ENCODE data around the gene SLC1A3. TPM values are rescaled to one million over a fixed set of nuclear protein-coding genes. Genes with fewer than 3 reads are reported as not detected.

Gene SLC1A3
- total RNA-seq, 4 donors from 2014 or later = 11.3 to 26.5 (median 21.2) TPM

- Histone ChIP-seq H3K27me3 (no peaks in the 10 kb centered on the region), H3K36me3 (no peaks in the 10 kb centered on the region), H3K4me1 (peaks cover 0 to 15% (median 10%) of the 10 kb centered on the region in 4 donors), H3K27ac (replicated peaks in 1 of 4) (no peak overlapping the region), H3K4me3 (no peak overlapping the region), H3K9me3 (no peaks in the 10 kb centered on the region)
- whole genome bisulfite sequencing = 88% methylated on average over 6 of the region's 6 CpGs
- intact Hi-C loops (cut with DNase I) = no loop called here
- TF ChIP-seq EP300 (IDR thresholded peaks at IDR 0.05) = no peak
- no peak for TF ChIP-seq POLR2AphosphoS5 (IDR thresholded peaks at IDR 0.05)
- TF ChIP-seq, protein P1, sequence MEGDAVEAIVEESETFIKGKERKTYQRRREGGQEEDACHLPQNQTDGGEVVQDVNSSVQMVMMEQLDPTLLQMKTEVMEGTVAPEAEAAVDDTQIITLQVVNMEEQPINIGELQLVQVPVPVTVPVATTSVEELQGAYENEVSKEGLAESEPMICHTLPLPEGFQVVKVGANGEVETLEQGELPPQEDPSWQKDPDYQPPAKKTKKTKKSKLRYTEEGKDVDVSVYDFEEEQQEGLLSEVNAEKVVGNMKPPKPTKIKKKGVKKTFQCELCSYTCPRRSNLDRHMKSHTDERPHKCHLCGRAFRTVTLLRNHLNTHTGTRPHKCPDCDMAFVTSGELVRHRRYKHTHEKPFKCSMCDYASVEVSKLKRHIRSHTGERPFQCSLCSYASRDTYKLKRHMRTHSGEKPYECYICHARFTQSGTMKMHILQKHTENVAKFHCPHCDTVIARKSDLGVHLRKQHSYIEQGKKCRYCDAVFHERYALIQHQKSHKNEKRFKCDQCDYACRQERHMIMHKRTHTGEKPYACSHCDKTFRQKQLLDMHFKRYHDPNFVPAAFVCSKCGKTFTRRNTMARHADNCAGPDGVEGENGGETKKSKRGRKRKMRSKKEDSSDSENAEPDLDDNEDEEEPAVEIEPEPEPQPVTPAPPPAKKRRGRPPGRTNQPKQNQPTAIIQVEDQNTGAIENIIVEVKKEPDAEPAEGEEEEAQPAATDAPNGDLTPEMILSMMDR (IDR thresholded peaks at IDR 0.05) = no peak
- no peak for TF ChIP-seq POLR2A (IDR thresholded peaks at IDR 0.05; ENCODE audit: low read depth)
- no peak for DNase-seq (ENCODE audit: extremely low spot score)
Observed at GRCh38 chr5:36596756-36597155, 9.7 kb upstream of the SLC1A3 start.

- Histone ChIP-seq H3K4me3 (no peak overlapping the region), H3K36me3 (no peaks in the 10 kb centered on the region), H3K27me3 (no peaks in the 10 kb centered on the region), H3K4me1 (peaks cover 0 to 19% (median 13%) of the 10 kb centered on the region in 4 donors), H3K9me3 (no peaks in the 10 kb centered on the region), H3K27ac (replicated peaks in 1 of 4) (no peak overlapping the region)
- intact Hi-C loops (cut with DNase I) = no loop called here
- DNase-seq (ENCODE audit: extremely low spot score) = no peak
- TF ChIP-seq EP300 (IDR thresholded peaks at IDR 0.05) = no peak
- no peak for TF ChIP-seq POLR2A (IDR thresholded peaks at IDR 0.05; ENCODE audit: low read depth)
- WGBS = 59% methylated on average over 3 of the region's 3 CpGs
Observed at GRCh38 chr5:36598045-36598444, 8.4 kb upstream of the SLC1A3 start.

DNA sequence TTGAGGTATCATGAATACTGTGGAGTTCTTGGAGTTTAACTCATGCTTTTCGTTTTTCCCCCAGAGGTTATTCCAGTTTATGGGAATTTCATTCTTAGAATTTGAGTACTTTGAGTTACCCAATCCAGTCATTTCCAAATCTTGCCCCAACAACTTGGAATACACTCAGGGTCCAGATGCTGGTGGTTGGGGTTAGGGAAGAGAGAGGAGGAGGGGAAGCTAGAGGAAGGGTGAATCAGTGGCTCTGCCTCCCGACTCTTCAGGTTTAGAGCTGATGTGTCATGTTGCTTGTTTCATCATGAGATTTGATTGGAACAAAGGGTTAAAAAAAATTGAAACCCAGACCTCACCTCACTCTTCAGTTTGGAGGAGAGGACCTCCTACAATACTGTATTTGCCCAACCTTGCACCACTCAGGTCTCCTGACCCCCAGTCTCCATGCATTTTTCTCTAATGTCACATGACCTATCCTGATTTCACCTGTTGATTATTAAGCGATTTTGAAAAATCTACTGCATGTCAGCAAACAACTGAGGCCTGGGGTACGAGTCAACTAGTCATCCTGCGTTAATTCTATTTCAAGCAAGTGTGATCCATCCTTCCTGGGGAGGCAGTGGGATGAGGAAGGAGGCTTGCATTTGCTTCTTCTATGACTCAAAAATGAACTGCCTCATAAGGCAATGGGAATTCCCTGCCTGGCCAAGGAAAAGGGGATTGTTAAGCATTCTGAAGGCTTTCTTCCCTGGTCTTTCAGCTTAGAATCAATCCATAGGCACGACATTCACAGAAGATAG, 6.2 kb upstream of the SLC1A3 start:
- TF ChIP-seq POLR2A (IDR thresholded peaks at IDR 0.05; ENCODE audit: low read depth) = no peak
- no peak for TF ChIP-seq POLR2AphosphoS5 (IDR thresholded peaks at IDR 0.05)
- TF ChIP-seq, protein P1 (IDR thresholded peaks at IDR 0.05) = no peak
- TF ChIP-seq EP300 (IDR thresholded peaks at IDR 0.05) = no peak
- no peak overlapping the region for H3K27ac ChIP-seq (replicated peaks in 1 of 4)
- DNase-seq (ENCODE audit: extremely low spot score) = no peak
- H3K27me3 ChIP-seq = no peaks in the 10 kb centered on the region
- intact Hi-C loops (cut with DNase I) = loop anchor here (10.0 kb wide), 1 partner anchor 175 kb away; no protein-coding TSS in a partner anchor
- 69% methylated on average over 6 of the region's 6 CpGs for WGBS
- H3K4me1 ChIP-seq = peaks cover 0 to 20% (median 14%) of the 10 kb centered on the region in 4 donors
- no peaks in the 10 kb centered on the region for H3K36me3 ChIP-seq
- H3K4me3 ChIP-seq = no peak overlapping the region
- no peaks in the 10 kb centered on the region for H3K9me3 ChIP-seq

DNA sequence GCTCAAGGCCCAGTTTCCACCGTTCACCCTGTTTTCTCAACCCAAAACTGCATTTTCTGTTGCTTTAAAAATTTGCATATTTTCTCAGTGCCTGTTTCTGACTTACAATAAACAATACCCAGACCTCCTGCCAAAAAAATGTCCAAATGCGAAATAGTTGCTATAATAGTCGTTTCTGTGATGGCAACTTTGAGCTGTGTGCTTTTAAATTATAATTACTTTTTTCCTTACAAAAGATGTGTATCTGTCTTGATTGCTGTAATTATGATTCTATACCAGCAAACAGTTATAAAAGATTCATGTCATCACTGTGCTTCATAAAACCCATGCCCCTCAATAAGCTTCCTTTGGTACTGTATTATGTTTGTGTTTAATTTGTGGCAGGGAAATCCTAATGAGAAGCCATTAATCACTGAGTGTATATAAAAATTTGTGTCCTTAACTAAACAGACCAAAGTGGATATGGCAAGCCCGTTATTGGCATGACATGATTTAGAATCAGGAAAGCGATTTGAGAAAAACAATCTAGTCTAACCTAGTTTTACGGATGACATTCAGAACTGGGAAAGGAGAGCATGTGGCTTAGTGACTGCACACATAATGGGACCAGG, 5.4 kb upstream of the SLC1A3 start:
- DNase-seq (ENCODE audit: extremely low spot score) = no peak
- no peaks in the 10 kb centered on the region for H3K27me3 ChIP-seq
- H3K4me3 ChIP-seq = no peak overlapping the region
- intact Hi-C loops (cut with DNase I) = loop anchor here (10.0 kb wide), 1 partner anchor 176 kb away; no protein-coding TSS in a partner anchor
- TF ChIP-seq, protein P1 (IDR thresholded peaks at IDR 0.05) = no peak
- no peak for TF ChIP-seq POLR2AphosphoS5 (IDR thresholded peaks at IDR 0.05)
- no peak for TF ChIP-seq POLR2A (IDR thresholded peaks at IDR 0.05; ENCODE audit: low read depth)
- TF ChIP-seq EP300 (IDR thresholded peaks at IDR 0.05) = no peak
- no peaks in the 10 kb centered on the region for H3K36me3 ChIP-seq
- 30% methylated on average over 6 of the region's 6 CpGs for WGBS
- no peaks in the 10 kb centered on the region for H3K9me3 ChIP-seq
- H3K4me1 ChIP-seq = peaks cover 0 to 25% (median 16%) of the 10 kb centered on the region in 4 donors
- no peak overlapping the region for H3K27ac ChIP-seq (replicated peaks in 1 of 4)

DNA sequence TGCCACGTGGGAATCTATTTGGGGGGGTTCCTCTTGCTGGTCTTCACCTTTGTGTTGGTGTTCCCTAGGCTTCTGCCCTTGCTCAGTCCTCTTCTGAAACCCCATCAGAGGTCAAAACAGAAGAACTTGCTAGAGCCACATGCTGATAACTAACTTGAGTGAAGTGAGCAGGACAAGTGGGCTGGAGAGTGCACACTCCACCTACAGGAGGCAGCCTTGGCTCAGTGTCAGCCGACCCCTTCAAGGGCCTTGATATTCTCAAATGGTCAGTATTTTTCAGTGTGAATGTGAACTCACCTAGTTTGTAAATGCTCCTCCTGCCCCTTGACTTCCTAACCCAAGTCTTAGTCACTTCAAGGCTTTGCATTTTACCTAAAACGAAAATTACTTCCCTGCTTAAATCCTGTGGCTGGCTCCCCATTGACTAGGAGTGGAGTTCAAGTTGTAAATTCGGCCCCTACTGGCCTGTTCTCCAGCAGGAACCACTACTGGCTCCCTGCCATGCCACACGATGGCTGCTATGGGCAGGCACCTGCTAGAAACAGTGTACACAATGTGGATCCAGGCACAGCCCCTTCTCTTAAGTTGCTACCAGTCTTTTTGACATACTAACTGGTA, 3.6 kb upstream of the SLC1A3 start:
- DNase-seq (ENCODE audit: extremely low spot score) = no peak
- Histone ChIP-seq H3K9me3 (no peaks in the 10 kb centered on the region), H3K4me3 (no peak overlapping the region), H3K27ac (replicated peaks in 1 of 4) (no peak overlapping the region), H3K4me1 (peaks cover 0 to 35% (median 23%) of the 10 kb centered on the region in 4 donors), H3K27me3 (no peaks in the 10 kb centered on the region), H3K36me3 (no peaks in the 10 kb centered on the region)
- intact Hi-C loops (cut with DNase I) = loop anchor here (10.0 kb wide), 1 partner anchor 178 kb away; no protein-coding TSS in a partner anchor
- TF ChIP-seq POLR2A (IDR thresholded peaks at IDR 0.05; ENCODE audit: low read depth) (no peak), POLR2AphosphoS5 (IDR thresholded peaks at IDR 0.05) (no peak)
- 71% methylated on average over 5 of the region's 5 CpGs for WGBS
